ENCODE results near the gene SHC3.
"Not testable (repeated sequence)": the region's sequence is repeated elsewhere in the genome, so short reads cannot be mapped to it uniquely, and the experiment has no call there.

The SHC3 gene

DNA sequence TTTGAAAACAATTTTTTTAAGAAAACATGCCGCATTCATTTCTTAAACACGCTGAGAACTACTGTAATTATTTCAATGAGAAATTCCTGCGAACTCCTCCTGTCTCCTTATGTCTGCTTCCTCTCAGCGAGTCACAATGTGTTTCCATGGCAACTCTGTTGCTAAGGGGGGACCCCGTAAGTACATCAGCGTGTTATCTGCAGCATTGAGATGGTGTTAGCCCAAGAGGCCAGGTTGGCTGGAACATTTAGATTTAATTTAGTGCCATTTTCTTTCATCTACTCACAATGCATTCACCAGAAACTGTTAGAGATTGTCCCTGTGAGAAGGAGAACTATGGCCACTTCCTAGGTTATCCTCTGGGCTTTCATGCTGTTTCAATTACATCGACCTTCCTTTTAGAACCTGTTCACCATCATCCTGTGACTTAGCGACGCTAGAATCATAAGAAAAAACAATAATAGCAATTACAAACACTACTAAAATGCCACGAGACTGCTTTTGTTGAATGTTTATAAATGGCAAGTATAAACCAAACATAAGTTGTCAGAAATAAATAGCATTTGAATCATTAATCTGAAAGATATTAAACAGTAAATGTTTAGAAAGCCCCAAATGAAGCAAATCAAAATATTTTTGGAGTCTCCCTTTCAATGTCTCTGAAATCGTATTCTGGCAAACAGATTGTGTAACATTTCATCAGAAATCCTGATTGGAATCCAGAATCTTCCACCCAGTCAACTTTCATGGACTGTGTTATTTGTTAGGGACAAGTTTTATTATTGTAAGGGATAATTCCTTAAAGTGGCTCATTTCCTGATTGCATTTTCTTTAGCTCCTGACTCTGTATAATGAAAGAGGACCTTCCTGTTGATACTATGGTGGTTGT lies 39.7 kb upstream of the SHC3 start:
- WGBS (ENCODE audit: insufficient coverage): 79% methylated on average over 5 of the region's 11 CpGs
- Histone ChIP-seq H3K27ac (ENCODE audit: insufficient read depth in 1 of 2, low read depth in 1 of 2, low read length in 2 of 2, poor library complexity in 1 of 2, severe bottlenecking in 2 of 2) (no peak overlapping the region), H3K36me3 (ENCODE audit: control insufficient read depth in 4 of 4, insufficient read depth in 4 of 4, low read length in 3 of 4) (no peaks in the 10 kb centered on the region), H3K9me3 (ENCODE audit: control extremely low read depth in 1 of 5, control insufficient read depth in 4 of 5, insufficient read depth in 2 of 5, low read depth in 1 of 5, low read length in 4 of 5) (no peaks in the 10 kb centered on the region), H3K27me3 (replicated peaks in 2 of 5; ENCODE audit: control insufficient read depth in 4 of 5, insufficient read depth in 5 of 5, low read length in 4 of 5) (peaks cover 0 to 8% (median 6%) of the 10 kb centered on the region in 5 experiments), H3K4me1 (ENCODE audit: control extremely low read depth in 1 of 4, control insufficient read depth in 4 of 4, insufficient read depth in 4 of 4, low read length in 3 of 4) (no peaks in the 10 kb centered on the region), H3K4me3 (ENCODE audit: control insufficient read depth in 1 of 7, extremely low read depth in 1 of 7, insufficient read depth in 4 of 7, low read depth in 2 of 7, low read length in 6 of 7) (no peak overlapping the region)
- ChIA-PET CTCF (interaction anchor here (1.6 kb wide), 1 partner anchor 16 kb away, joined by 4 read pairs; no protein-coding TSS in a partner anchor), POLR2A (no interaction called here)
- DNase-seq: no peak

DNA sequence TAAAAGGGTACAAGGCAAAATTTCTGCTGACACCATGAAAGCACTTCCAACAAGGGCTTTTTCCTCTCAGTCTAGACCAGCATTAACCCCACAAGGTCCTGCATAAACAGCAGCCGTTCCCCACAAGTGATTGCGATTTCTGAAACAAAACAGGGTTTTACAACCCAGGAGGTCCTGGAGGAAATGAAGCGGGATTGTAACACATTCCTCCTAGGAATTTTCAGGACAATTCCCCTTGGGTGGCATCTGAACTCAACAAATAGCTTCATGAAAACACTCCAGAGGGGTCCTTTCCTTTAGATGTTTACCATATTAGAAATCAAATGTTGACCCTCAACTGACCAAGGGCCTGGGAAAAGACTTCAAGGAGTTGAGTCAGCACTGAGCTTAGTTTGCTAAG lies 36.7 kb upstream of the SHC3 start:
- ChIA-PET CTCF (no interaction called here), POLR2A (no interaction called here)
- Histone ChIP-seq H3K9me3 (ENCODE audit: control extremely low read depth in 1 of 5, control insufficient read depth in 4 of 5, insufficient read depth in 2 of 5, low read depth in 1 of 5, low read length in 4 of 5) (no peaks in the 10 kb centered on the region), H3K27me3 (replicated peaks in 2 of 5; ENCODE audit: control insufficient read depth in 4 of 5, insufficient read depth in 5 of 5, low read length in 4 of 5) (peaks cover 0 to 8% (median 6%) of the 10 kb centered on the region in 5 experiments), H3K36me3 (ENCODE audit: control insufficient read depth in 4 of 4, insufficient read depth in 4 of 4, low read length in 3 of 4) (no peaks in the 10 kb centered on the region), H3K27ac (ENCODE audit: insufficient read depth in 1 of 2, low read depth in 1 of 2, low read length in 2 of 2, poor library complexity in 1 of 2, severe bottlenecking in 2 of 2) (no peak overlapping the region), H3K4me3 (ENCODE audit: control insufficient read depth in 1 of 7, extremely low read depth in 1 of 7, insufficient read depth in 4 of 7, low read depth in 2 of 7, low read length in 6 of 7) (no peak overlapping the region), H3K4me1 (ENCODE audit: control extremely low read depth in 1 of 4, control insufficient read depth in 4 of 4, insufficient read depth in 4 of 4, low read length in 3 of 4) (no peaks in the 10 kb centered on the region)
- WGBS (ENCODE audit: insufficient coverage): 88% methylated on average over 3 of the region's 3 CpGs
- DNase-seq: no peak

GRCh38 chr9:89213396-89213880 lies 34.8 kb upstream of the SHC3 start:
- Histone ChIP-seq H3K9me3 (ENCODE audit: control extremely low read depth in 1 of 5, control insufficient read depth in 4 of 5, insufficient read depth in 2 of 5, low read depth in 1 of 5, low read length in 4 of 5) (no peaks in the 10 kb centered on the region), H3K36me3 (ENCODE audit: control insufficient read depth in 4 of 4, insufficient read depth in 4 of 4, low read length in 3 of 4) (no peaks in the 10 kb centered on the region), H3K4me1 (ENCODE audit: control extremely low read depth in 1 of 4, control insufficient read depth in 4 of 4, insufficient read depth in 4 of 4, low read length in 3 of 4) (no peaks in the 10 kb centered on the region), H3K27ac (ENCODE audit: insufficient read depth in 1 of 2, low read depth in 1 of 2, low read length in 2 of 2, poor library complexity in 1 of 2, severe bottlenecking in 2 of 2) (no peak overlapping the region), H3K27me3 (replicated peaks in 2 of 5; ENCODE audit: control insufficient read depth in 4 of 5, insufficient read depth in 5 of 5, low read length in 4 of 5) (peaks cover 0 to 8% (median 5%) of the 10 kb centered on the region in 5 experiments), H3K4me3 (ENCODE audit: control insufficient read depth in 1 of 7, extremely low read depth in 1 of 7, insufficient read depth in 4 of 7, low read depth in 2 of 7, low read length in 6 of 7) (no peak overlapping the region)
- 100% methylated on average over 2 of the region's 3 CpGs for WGBS (ENCODE audit: insufficient coverage)
- no peak for DNase-seq
- CTCF ChIA-PET: no interaction called here
- POLR2A ChIA-PET: no interaction called here

DNA sequence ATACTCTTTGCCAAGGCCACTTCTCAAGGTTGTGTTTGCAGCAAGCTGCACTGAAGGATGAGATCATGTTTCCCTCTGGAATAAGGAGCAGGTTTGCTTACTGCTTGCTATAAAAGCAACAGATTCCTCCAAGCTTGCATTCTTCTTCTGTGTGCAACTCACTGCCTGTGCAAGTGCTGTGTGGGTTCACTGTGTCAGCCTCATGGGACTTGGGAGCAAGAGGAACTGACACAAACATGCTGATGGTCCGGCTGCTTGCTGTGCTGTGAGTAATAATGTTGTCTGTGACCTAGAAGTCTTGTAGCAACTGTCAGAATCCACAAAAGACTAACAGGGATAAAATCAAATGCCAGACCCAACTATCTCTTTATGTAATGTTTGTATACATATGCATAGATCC lies 33.6 kb upstream of the SHC3 start:
- DNase-seq: no peak
- WGBS (ENCODE audit: insufficient coverage): no CpG with 5 or more reads among the region's 1 CpG
- ChIA-PET POLR2A (no interaction called here), CTCF (no interaction called here)
- Histone ChIP-seq H3K36me3 (ENCODE audit: control insufficient read depth in 4 of 4, insufficient read depth in 4 of 4, low read length in 3 of 4) (no peaks in the 10 kb centered on the region), H3K27me3 (replicated peaks in 2 of 5; ENCODE audit: control insufficient read depth in 4 of 5, insufficient read depth in 5 of 5, low read length in 4 of 5) (peaks cover 0 to 5% (median 4%) of the 10 kb centered on the region in 5 experiments), H3K4me3 (ENCODE audit: control insufficient read depth in 1 of 7, extremely low read depth in 1 of 7, insufficient read depth in 4 of 7, low read depth in 2 of 7, low read length in 6 of 7) (no peak overlapping the region), H3K4me1 (ENCODE audit: control extremely low read depth in 1 of 4, control insufficient read depth in 4 of 4, insufficient read depth in 4 of 4, low read length in 3 of 4) (no peaks in the 10 kb centered on the region), H3K27ac (ENCODE audit: insufficient read depth in 1 of 2, low read depth in 1 of 2, low read length in 2 of 2, poor library complexity in 1 of 2, severe bottlenecking in 2 of 2) (no peak overlapping the region), H3K9me3 (ENCODE audit: control extremely low read depth in 1 of 5, control insufficient read depth in 4 of 5, insufficient read depth in 2 of 5, low read depth in 1 of 5, low read length in 4 of 5) (no peaks in the 10 kb centered on the region)

DNA sequence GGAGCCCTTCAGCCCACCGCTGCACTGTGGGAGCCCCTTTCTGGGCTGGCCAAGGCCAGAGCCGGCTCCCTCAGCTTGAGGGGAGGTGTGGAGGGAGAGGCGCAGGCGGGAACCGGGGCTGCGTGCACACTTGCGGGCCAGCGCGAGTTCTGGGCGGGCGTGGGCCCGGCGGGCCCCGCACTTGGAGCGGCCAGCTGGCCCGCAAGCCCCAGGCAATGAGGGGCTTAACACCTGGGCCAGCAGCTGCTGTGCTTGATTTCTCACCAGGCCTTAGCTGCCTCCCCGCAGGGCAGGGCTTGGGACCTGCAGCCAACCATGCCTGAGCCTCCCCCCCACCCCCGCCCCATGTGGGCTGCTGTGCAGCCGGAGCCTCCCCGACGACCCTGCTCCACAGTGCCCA lies 30.7 kb upstream of the SHC3 start:
- H3K27me3 ChIP-seq (replicated peaks in 2 of 5; ENCODE audit: control insufficient read depth in 4 of 5, insufficient read depth in 5 of 5, low read length in 4 of 5); POLR2A ChIA-PET; H3K27ac ChIP-seq (ENCODE audit: insufficient read depth in 1 of 2, low read depth in 1 of 2, low read length in 2 of 2, poor library complexity in 1 of 2, severe bottlenecking in 2 of 2); DNase-seq; H3K4me3 ChIP-seq (ENCODE audit: control insufficient read depth in 1 of 7, extremely low read depth in 1 of 7, insufficient read depth in 4 of 7, low read depth in 2 of 7, low read length in 6 of 7); CTCF ChIA-PET; H3K36me3 ChIP-seq (ENCODE audit: control insufficient read depth in 4 of 4, insufficient read depth in 4 of 4, low read length in 3 of 4); H3K4me1 ChIP-seq (ENCODE audit: control extremely low read depth in 1 of 4, control insufficient read depth in 4 of 4, insufficient read depth in 4 of 4, low read length in 3 of 4); H3K9me3 ChIP-seq (ENCODE audit: control extremely low read depth in 1 of 5, control insufficient read depth in 4 of 5, insufficient read depth in 2 of 5, low read depth in 1 of 5, low read length in 4 of 5): not testable (repeated sequence)
- WGBS (ENCODE audit: insufficient coverage): 98% methylated on average over 15 of the region's 21 CpGs

DNA sequence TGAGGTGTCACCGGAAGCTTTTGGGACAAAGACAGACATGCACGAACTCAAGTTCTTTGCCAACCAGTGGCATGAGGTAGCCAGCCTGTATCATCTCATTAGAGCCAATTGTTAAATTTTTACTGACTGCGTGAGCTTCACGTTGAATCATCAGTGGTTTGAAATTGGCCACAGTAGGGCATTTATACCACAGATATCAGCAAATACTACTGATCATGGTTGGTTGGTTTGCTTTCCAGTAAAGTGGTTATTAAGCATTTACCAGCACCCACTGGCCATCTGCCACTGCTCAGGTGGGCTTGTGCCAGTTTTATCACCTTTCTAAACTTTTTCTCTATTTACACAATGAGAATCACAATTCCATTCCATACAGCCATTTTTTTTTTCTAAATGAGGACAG lies 28.4 kb upstream of the SHC3 start:
- H3K36me3 ChIP-seq (ENCODE audit: control insufficient read depth in 4 of 4, insufficient read depth in 4 of 4, low read length in 3 of 4): no peaks in the 10 kb centered on the region
- no peaks in the 10 kb centered on the region for H3K4me1 ChIP-seq (ENCODE audit: control extremely low read depth in 1 of 4, control insufficient read depth in 4 of 4, insufficient read depth in 4 of 4, low read length in 3 of 4)
- WGBS (ENCODE audit: insufficient coverage): 95% methylated on average over 2 of the region's 4 CpGs
- CTCF ChIA-PET: no interaction called here
- DNase-seq: no peak
- POLR2A ChIA-PET: no interaction called here
- peaks cover 0 to 4% (median 0%) of the 10 kb centered on the region in 5 experiments for H3K27me3 ChIP-seq (replicated peaks in 2 of 5; ENCODE audit: control insufficient read depth in 4 of 5, insufficient read depth in 5 of 5, low read length in 4 of 5)
- H3K9me3 ChIP-seq (ENCODE audit: control extremely low read depth in 1 of 5, control insufficient read depth in 4 of 5, insufficient read depth in 2 of 5, low read depth in 1 of 5, low read length in 4 of 5): peaks cover 0 to 4% (median 0%) of the 10 kb centered on the region in 5 experiments
- H3K27ac ChIP-seq (ENCODE audit: insufficient read depth in 1 of 2, low read depth in 1 of 2, low read length in 2 of 2, poor library complexity in 1 of 2, severe bottlenecking in 2 of 2): no peak overlapping the region
- no peak overlapping the region for H3K4me3 ChIP-seq (ENCODE audit: control insufficient read depth in 1 of 7, extremely low read depth in 1 of 7, insufficient read depth in 4 of 7, low read depth in 2 of 7, low read length in 6 of 7)

DNA sequence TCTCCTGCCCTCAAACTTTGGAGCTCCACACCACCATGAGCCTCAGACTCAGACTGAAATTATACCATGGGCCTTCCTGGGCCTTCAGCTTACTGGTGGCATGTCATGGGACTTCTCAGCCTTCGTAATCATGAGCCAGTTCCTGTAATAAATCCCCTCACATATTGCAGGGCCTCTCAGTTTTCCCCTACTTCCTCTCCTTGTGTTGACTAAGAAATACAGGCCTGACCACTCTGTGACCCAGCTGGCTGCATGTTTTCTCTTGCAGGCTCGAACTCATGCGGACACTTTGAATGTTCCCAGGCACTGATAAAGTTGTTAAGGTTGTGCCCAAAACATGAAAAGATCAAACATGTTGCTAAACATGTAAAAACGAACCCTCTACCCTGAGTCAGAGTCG lies 26.2 kb upstream of the SHC3 start:
- Histone ChIP-seq H3K27me3 (replicated peaks in 2 of 5; ENCODE audit: control insufficient read depth in 4 of 5, insufficient read depth in 5 of 5, low read length in 4 of 5) (peaks cover 0 to 4% (median 0%) of the 10 kb centered on the region in 5 experiments), H3K36me3 (ENCODE audit: control insufficient read depth in 4 of 4, insufficient read depth in 4 of 4, low read length in 3 of 4) (no peaks in the 10 kb centered on the region), H3K4me1 (ENCODE audit: control extremely low read depth in 1 of 4, control insufficient read depth in 4 of 4, insufficient read depth in 4 of 4, low read length in 3 of 4) (no peaks in the 10 kb centered on the region), H3K27ac (ENCODE audit: insufficient read depth in 1 of 2, low read depth in 1 of 2, low read length in 2 of 2, poor library complexity in 1 of 2, severe bottlenecking in 2 of 2) (no peak overlapping the region), H3K9me3 (ENCODE audit: control extremely low read depth in 1 of 5, control insufficient read depth in 4 of 5, insufficient read depth in 2 of 5, low read depth in 1 of 5, low read length in 4 of 5) (peaks cover 0 to 4% (median 0%) of the 10 kb centered on the region in 5 experiments), H3K4me3 (ENCODE audit: control insufficient read depth in 1 of 7, extremely low read depth in 1 of 7, insufficient read depth in 4 of 7, low read depth in 2 of 7, low read length in 6 of 7) (no peak overlapping the region)
- 84% methylated on average over 4 of the region's 5 CpGs for WGBS (ENCODE audit: insufficient coverage)
- ChIA-PET CTCF (no interaction called here), POLR2A (no interaction called here)
- DNase-seq: no peak

All from common myeloid progenitor, CD34-positive (primary cell).